Dermis microvascular lymphatic vessel endothelial cell (primary cell): ENCODE data around the gene ARL6IP4. TPM values are rescaled to one million over a fixed set of nuclear protein-coding genes. Genes with fewer than 3 reads are reported as not detected.
"Not testable (repeated sequence)": the region's sequence is repeated elsewhere in the genome, so short reads cannot be mapped to it uniquely, and the experiment has no call there.

Experiments
- DNase-seq, 2 donors: peaks; one replicate each; pipeline versions ENCODE4 v3.0.0 to v3.0.0-alpha.2; 2010; ENCODE audit warnings: low read depth in 2 of 2
- total RNA-seq: library from RNA; depleted of rRNA; stranded (reverse); fragments of >200 nt; gene quantifications from 2 replicates; pipeline ENCODE4 v1.2.1, GENCODE V29; 2014

The ARL6IP4 gene
- total RNA-seq, 1 donor from 2014 or later = 149 TPM

GRCh38 chr12:123010110-123010509 lies 29.6 kb downstream of the ARL6IP4 start:
- DNase-seq = no peak

- no peak for DNase-seq
These were observed 30.2 kb downstream of the ARL6IP4 start for GRCh38 chr12:123010681-123011080.

- DNase-seq = no peak
These were observed 31.2 kb downstream of the ARL6IP4 start for GRCh38 chr12:123011701-123012100.

- no peak for DNase-seq
These were observed 33.0 kb downstream of the ARL6IP4 start for GRCh38 chr12:123013185-123014095.

- DNase-seq = not testable (repeated sequence)
These were observed 34.0 kb downstream of the ARL6IP4 start for GRCh38 chr12:123014473-123014872.

GRCh38 chr12:123017753-123018152 lies 37.3 kb downstream of the ARL6IP4 start:
- no peak for DNase-seq

GRCh38 chr12:123019841-123020138 lies 39.3 kb downstream of the ARL6IP4 start:
- DNase-seq = no peak

GRCh38 chr12:123021688-123022604 lies 41.5 kb downstream of the ARL6IP4 start:
- DNase-seq = no peak

GRCh38 chr12:123022846-123023245 lies 42.4 kb downstream of the ARL6IP4 start:
- no peak for DNase-seq

- peak; percentile 9 to 41 for DNase-seq
These were observed 44.4 kb downstream of the ARL6IP4 start for GRCh38 chr12:123024819-123025391.

- no peak for DNase-seq
These were observed 45.8 kb downstream of the ARL6IP4 start for GRCh38 chr12:123026094-123026853.

- DNase-seq = no peak
These were observed 47.4 kb downstream of the ARL6IP4 start for GRCh38 chr12:123027726-123028445.

GRCh38 chr12:123028475-123028874 lies 48.0 kb downstream of the ARL6IP4 start:
- no peak for DNase-seq

- DNase-seq = no peak
These were observed 49.1 kb downstream of the ARL6IP4 start for GRCh38 chr12:123029550-123029949.

- DNase-seq = no peak
These were observed 50.2 kb downstream of the ARL6IP4 start for GRCh38 chr12:123030686-123031085.

GRCh38 chr12:123031171-123031845 lies 50.8 kb downstream of the ARL6IP4 start:
- DNase-seq = no peak
